Lung (tissue), 12 donors: ENCODE measurements around the gene GDF7. TPM values are rescaled to one million over a fixed set of nuclear protein-coding genes. Genes with fewer than 3 reads are reported as not detected.

Experiments used
- ATAC-seq: fragments of 200-7000 bp; cut with Tn5 transposase; one replicate; pipeline ENCODE4 v1.9.1; 2020; ENCODE audit warnings: moderate number of reproducible peaks; ENCODE audit not compliant: insufficient read depth, low FRiP score
- DNase-seq, 3 donors: peaks; one replicate each; pipeline ENCODE4 v3.0.0-alpha.2; 2013 to 2017
- H3K27ac ChIP-seq, 2 donors: one replicate each; pipeline ENCODE4 v1.5.1; 2013; ENCODE audit warnings: mild to moderate bottlenecking in 2 of 2, moderate library complexity in 2 of 2, control low read depth in 1 of 2, inconsistent platforms in 1 of 2, low read depth in 1 of 2, low read length in 1 of 2
- H3K27me3 ChIP-seq, 3 donors: one replicate each; pipeline ENCODE4 v1.5.1; 2013; ENCODE audit warnings: low read length in 2 of 3; ENCODE audit not compliant: control insufficient read depth in 3 of 3, insufficient read depth in 3 of 3
- H3K36me3 ChIP-seq, 4 donors: one replicate each; pipeline ENCODE4 v1.5.1; 2013; ENCODE audit warnings: low read length in 4 of 4, mild to moderate bottlenecking in 1 of 4, moderate library complexity in 1 of 4; ENCODE audit not compliant: control insufficient read depth in 4 of 4, insufficient read depth in 4 of 4
- H3K4me1 ChIP-seq, 5 donors: one replicate each; pipeline ENCODE4 v1.5.1; 2013; ENCODE audit warnings: low read length in 5 of 5, mild to moderate bottlenecking in 2 of 5, moderate library complexity in 1 of 5; ENCODE audit not compliant: control insufficient read depth in 5 of 5, insufficient read depth in 5 of 5
- H3K4me3 ChIP-seq: one replicate; pipeline ENCODE4 v1.5.1; 2013; ENCODE audit warnings: mild to moderate bottlenecking, control low read depth, moderate library complexity
- H3K9ac ChIP-seq, 2 donors: one replicate each; pipeline ENCODE4 v1.5.1; 2013; ENCODE audit warnings: low read length in 2 of 2, control low read depth in 1 of 2; ENCODE audit not compliant: insufficient read depth in 1 of 2
- H3K9me3 ChIP-seq, 4 donors: one replicate each; pipeline ENCODE4 v1.5.1; 2013; ENCODE audit warnings: low read length in 3 of 4, mild to moderate bottlenecking in 1 of 4, moderate library complexity in 1 of 4; ENCODE audit not compliant: control insufficient read depth in 4 of 4, insufficient read depth in 3 of 4
- WGBS, 2 donors: extraction: QIAGEN DNeasy Blood & Tissue Kit; methylation state at CpG; one replicate each; pipeline ENCODE4 v1.1.7; 2013; 5-methylcytosine and 5-hydroxymethylcytosine counted together
- polyA plus RNA-seq, 2 donors: library from polyadenylated mRNA; stranded (reverse); fragments of 200-250 nt; gene quantifications; one replicate each; pipeline ENCODE4 v1.2.1, GENCODE V29; 2013
- total RNA-seq, 2 donors: library from RNA; depleted of rRNA in 1 of 2; stranded (reverse); fragments of >200 nt in 1 of 2; gene quantifications; one replicate each; pipeline ENCODE4 v1.2.1, GENCODE V29; 2014 to 2021
- TF ChIP-seq, protein P1 (sequence below): IDR thresholded peaks from 2 replicates; pipeline ENCODE4 v1.5.1; 2012; ENCODE audit warnings: mild to moderate bottlenecking; ENCODE audit errors: control extremely low read depth, extremely low read depth
- donor health status: control.
- donor health status: control.
- donor health status: Bipolar disorder and iron deficiency.
- donor health status: healthy.
- donor health status: DM: yes; HTN: yes; CAD: no.

The GDF7 gene
- total and polyA plus RNA-seq, 4 donors = 0.10 to 0.54 (median 0.31) TPM

DNA sequence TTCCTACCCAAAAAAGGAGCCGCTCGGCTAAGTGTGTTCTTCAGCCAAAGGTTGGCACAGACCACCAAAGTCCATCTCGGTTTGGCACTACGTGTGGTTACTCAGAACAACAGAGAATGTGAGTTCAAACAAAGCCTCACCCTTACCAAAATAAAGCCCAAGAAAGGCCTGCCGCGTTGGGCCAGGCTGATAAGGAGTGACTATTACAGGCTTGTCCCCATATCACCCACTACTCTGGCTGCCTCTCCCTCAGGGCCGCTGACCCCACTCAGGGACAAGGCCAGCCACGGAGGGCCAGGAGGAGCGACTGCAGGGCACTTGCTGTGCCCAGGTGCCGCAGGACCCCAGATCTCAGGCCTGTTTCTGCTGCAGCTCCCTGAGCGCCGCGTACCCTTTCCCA lies 29.8 kb upstream of the GDF7 start:
- Histone ChIP-seq H3K4me3 (no peak overlapping the region), H3K36me3 (peaks cover 0 to 44% (median 0%) of the 10 kb centered on the region in 4 donors), H3K9me3 (no peaks in the 10 kb centered on the region), H3K27me3 (no peaks in the 10 kb centered on the region), H3K27ac (peak overlapping the region in 1 of 2 donors; percentile 76), H3K4me1 (peaks cover 0 to 22% (median 9%) of the 10 kb centered on the region in 5 donors), H3K9ac (no peak overlapping the region)
- ATAC-seq (no peak), DNase-seq (no peak)
- 71 to 80% methylated on average over 13 of the region's 13 CpGs for WGBS, 2 donors
- TF ChIP-seq, protein P1, sequence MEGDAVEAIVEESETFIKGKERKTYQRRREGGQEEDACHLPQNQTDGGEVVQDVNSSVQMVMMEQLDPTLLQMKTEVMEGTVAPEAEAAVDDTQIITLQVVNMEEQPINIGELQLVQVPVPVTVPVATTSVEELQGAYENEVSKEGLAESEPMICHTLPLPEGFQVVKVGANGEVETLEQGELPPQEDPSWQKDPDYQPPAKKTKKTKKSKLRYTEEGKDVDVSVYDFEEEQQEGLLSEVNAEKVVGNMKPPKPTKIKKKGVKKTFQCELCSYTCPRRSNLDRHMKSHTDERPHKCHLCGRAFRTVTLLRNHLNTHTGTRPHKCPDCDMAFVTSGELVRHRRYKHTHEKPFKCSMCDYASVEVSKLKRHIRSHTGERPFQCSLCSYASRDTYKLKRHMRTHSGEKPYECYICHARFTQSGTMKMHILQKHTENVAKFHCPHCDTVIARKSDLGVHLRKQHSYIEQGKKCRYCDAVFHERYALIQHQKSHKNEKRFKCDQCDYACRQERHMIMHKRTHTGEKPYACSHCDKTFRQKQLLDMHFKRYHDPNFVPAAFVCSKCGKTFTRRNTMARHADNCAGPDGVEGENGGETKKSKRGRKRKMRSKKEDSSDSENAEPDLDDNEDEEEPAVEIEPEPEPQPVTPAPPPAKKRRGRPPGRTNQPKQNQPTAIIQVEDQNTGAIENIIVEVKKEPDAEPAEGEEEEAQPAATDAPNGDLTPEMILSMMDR = no peak

DNA sequence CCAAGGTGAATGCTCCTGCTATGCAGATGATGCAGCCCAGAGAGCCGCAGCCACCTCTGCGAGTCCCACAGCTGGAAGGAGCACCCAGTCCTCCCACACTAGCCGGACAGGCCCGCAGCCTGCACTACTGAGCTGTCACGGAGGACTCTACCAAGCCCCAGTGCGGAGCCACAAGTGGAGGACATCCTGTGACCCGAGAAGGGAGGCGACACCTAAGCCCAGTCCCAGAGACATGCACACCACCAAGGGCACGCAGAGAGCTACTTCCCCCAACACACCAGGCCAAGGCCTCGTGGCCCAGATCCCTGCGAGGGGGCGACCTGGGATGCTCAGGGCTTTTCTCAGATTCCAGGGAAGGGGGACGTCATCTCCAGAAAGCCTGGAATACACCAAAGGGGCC lies 28.9 kb upstream of the GDF7 start:
- TF ChIP-seq, protein P1 = no peak
- Histone ChIP-seq H3K27ac (no peak overlapping the region), H3K9me3 (no peaks in the 10 kb centered on the region), H3K9ac (no peak overlapping the region), H3K4me1 (peaks cover 0 to 23% (median 11%) of the 10 kb centered on the region in 5 donors), H3K27me3 (no peaks in the 10 kb centered on the region), H3K36me3 (peaks cover 0 to 47% (median 1%) of the 10 kb centered on the region in 4 donors), H3K4me3 (no peak overlapping the region)
- ATAC-seq (no peak), DNase-seq (no peak)
- WGBS, 2 donors = 96% methylated on average over 13 of the region's 13 CpGs

DNA sequence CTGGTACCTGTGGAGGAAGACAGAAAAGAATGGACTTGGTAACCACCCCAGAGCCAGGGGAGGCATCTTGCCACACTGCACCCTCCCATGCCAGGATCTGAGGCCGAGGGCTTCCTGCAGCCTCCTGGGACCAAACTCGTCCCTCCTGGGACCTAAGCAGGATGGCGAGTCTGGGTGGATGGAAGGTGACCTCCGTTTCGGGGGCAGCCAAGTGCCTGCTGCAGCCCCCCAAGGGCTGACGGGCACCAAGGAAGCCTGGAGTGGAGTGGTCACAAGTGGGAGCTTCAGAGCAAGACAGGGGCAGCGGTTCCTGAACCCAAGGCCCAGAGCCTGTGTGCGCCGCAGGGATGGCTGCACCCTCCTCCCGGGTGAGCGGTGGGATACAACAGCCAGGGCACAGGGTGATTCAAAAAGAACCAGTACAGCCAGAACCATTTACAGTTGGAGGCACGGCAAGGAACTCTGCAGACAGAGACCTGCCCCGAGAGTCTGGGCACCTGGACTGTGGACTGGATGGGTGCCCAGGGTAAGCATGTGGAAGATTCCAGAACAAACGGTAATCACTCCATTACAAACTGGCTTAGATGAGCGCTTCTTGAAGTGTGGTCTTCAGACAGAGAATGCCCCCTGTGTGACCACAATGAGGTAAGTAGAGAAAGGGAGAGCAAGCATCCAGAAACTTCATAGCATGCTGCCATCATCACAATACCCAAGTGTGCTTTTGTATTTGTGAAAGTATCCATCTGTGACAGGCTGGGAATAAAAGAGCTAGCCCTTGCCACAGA lies 28.1 kb upstream of the GDF7 start:
- ATAC-seq (no peak), DNase-seq (no peak)
- no peak overlapping the region for H3K9ac ChIP-seq
- WGBS, 2 donors = 94 to 95% methylated on average over 15 of the region's 15 CpGs
- H3K9me3 ChIP-seq = no peaks in the 10 kb centered on the region
- H3K36me3 ChIP-seq = peaks cover 0 to 49% (median 1%) of the 10 kb centered on the region in 4 donors
- H3K4me1 ChIP-seq = peaks cover 0 to 22% (median 10%) of the 10 kb centered on the region in 5 donors
- H3K4me3 ChIP-seq = no peak overlapping the region
- TF ChIP-seq, protein P1 = no peak
- H3K27ac ChIP-seq = no peak overlapping the region
- H3K27me3 ChIP-seq = no peaks in the 10 kb centered on the region
